Brain microvascular endothelial cell (primary cell): ENCODE data around the gene FGF3.

Experiments
- DNase-seq: peaks from one replicate; pipeline ENCODE4 v3.0.0-alpha.2; 2020
- H3K27ac ChIP-seq: fragments of 250-450 bp; sonication (Bioruptor Pico); 2 replicates; pipeline ENCODE4 v1.5.1; 2020; ENCODE audit warnings: mild to moderate bottlenecking, moderate library complexity
- H3K27me3 ChIP-seq: fragments of 250-450 bp; sonication (Bioruptor Pico); replicated peaks from 2 replicates; pipeline ENCODE4 v1.5.1; 2020; ENCODE audit warnings: mild to moderate bottlenecking
- H3K36me3 ChIP-seq: fragments of 250-450 bp; sonication (Bioruptor Pico); replicated peaks from 2 replicates; pipeline ENCODE4 v1.5.1; 2020; ENCODE audit warnings: mild to moderate bottlenecking
- H3K4me3 ChIP-seq: 2 replicates; pipeline ENCODE4 v1.5.1; 2011; ENCODE audit warnings: low read depth, mild to moderate bottlenecking, control low read depth, low read length, moderate library complexity
- CTCF ChIP-seq: IDR thresholded peaks from 2 replicates; pipeline ENCODE4 v1.5.1; 2011; ENCODE audit warnings: low read depth, mild to moderate bottlenecking, moderate library complexity, low read length, control low read depth, inconsistent platforms; ENCODE audit errors: missing control alignments
- in situ Hi-C: cut with HindIII; loops from 2 replicates; pipeline ENCODE4 v1.10.0; 2017; ENCODE audit warnings: low sequenced_read_pairs, low pct_ligation_motif_present

FGF3 gene

DNA sequence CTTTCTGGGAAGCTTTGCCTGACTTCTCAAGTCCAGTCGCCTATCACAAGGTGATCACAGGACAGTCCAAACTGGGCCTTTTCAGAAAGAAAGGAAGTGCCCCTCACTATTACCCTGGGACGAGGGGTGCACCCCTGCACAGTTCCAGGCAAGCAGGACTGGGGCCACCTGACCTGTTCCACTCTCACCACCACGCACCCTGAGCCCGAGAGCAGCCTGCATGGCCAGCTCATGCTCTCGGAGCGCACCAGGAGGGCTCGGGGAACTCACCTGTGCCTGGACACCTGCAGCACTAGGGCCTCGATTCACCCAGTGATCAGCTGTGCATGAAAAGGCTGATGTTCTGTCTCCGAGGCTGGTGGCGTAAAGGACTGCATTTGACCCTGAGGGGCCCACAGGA, 31.3 kb downstream of the FGF3 start:
- Histone ChIP-seq H3K27me3 (no peaks in the 10 kb centered on the region), H3K4me3 (no peak overlapping the region), H3K27ac (no peak overlapping the region), H3K36me3 (no peaks in the 10 kb centered on the region)
- TF ChIP-seq CTCF, result no peak
- in situ Hi-C loops, result no loop called here
- DNase-seq, result no peak

DNA sequence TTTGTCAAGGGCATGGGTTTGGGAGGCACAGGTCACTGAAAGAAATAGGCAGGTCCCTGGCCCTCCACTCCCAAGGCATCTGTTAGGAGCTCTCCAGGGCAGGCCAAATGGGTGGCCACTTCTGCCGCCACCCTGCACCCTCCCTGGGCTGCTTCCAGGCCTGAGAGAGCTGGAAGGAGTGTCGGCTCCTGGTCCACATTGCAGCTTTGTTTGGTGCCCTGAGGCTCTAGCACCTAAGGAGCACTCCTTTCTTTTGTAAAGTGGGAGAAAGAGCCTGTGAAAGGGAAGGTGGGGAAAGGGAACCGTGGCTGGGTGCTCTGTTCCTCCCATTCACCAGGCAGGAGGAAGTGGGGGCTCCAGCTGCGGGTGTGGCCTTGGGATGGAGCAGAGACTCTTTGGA, 31.8 kb downstream of the FGF3 start:
- Histone ChIP-seq H3K4me3 (no peak overlapping the region), H3K36me3 (no peaks in the 10 kb centered on the region), H3K27ac (no peak overlapping the region), H3K27me3 (no peaks in the 10 kb centered on the region)
- no peak for TF ChIP-seq CTCF
- no peak for DNase-seq
- in situ Hi-C loops, result no loop called here

DNA sequence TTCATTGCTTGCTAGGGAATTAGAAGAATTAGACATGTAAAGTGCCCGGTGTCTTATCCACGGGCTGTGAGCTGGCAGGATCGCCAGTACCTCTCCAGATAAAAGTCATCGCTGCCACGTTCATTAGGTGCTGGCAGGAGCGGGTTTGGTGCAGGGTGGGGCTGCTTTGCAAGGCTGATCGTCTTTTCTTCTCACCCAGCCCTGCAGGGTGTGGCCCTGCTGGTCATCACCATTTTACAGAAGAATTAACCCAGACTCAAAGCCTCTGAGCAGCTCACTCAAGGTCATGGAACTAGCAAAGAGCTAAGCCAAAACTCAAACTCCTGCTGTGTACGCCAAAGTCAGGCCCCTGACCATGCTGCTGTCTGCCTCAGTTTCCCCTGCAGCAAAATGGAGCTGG, 38.0 kb downstream of the FGF3 start:
- in situ Hi-C loops, result no loop called here
- peaks cover 22% of the 10 kb centered on the region for H3K27me3 ChIP-seq
- no peaks in the 10 kb centered on the region for H3K36me3 ChIP-seq
- no peak for DNase-seq
- H3K4me3 ChIP-seq, result no peak overlapping the region
- TF ChIP-seq CTCF, result no peak
- no peak overlapping the region for H3K27ac ChIP-seq

GRCh38 chr11:69778373-69778772, 40.8 kb downstream of the FGF3 start:
- no peak for DNase-seq
- H3K4me3 ChIP-seq, result no peak overlapping the region
- no peak overlapping the region for H3K27ac ChIP-seq
- no peaks in the 10 kb centered on the region for H3K36me3 ChIP-seq
- H3K27me3 ChIP-seq, result peaks cover 51% of the 10 kb centered on the region
- in situ Hi-C loops, result no loop called here
- no peak for TF ChIP-seq CTCF

DNA sequence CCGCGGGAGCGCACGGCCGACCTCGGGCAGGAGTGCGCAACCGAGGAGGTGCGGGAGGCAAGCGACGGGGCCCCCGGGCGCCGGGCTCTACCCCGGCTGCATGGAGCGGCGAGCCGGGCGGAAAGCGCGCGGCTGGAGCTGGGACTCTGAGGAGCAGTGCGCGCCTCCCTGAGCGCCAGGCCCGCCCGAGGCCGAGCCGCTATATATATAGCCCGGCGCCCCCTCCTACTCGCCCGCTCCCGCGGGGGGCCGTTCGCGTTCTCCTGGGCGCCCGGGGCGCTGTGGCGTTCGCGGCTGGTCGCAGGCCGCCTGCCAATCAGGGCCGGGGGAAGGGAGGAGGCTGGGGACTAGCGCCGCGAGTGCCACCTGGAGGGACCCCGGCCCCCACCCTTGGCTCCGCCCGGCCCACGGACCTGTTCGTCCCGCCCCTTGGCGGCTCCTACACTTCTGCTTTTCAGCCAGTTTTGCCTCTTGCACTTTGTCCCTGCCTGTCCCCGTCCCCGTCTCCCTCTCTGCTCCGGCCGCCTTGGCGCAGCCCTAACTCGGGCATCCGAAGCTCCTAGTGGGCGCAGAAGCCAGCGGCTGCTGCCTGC, 44.0 kb downstream of the FGF3 start, which contains the start of gene FGF4:
Gene FGF4 (minus strand): TSS at position 179 of the 593 bp plus-strand sequence. CDS start 257 bp downstream, outside the sequence.
- Histone ChIP-seq H3K27me3 (peaks cover 72% of the 10 kb centered on the region), H3K36me3 (no peaks in the 10 kb centered on the region), H3K4me3 (no peak within 1 kb of the TSS), H3K27ac (no peak within 1 kb of the TSS)
- no peak for DNase-seq
- in situ Hi-C loops, result no loop called here
- TF ChIP-seq CTCF, result no peak
